Smooth muscle cell (in vitro differentiated cells): ENCODE measurements around the gene TLE7. TPM values are rescaled to one million over a fixed set of nuclear protein-coding genes. Genes with fewer than 3 reads are reported as not detected.

Experiments used
- DNase-seq: peaks from one replicate; lab custom pipeline; 2025; ENCODE audit not compliant: unreplicated experiment; lab: John Stamatoyannopoulos, UW
- H2AFZ ChIP-seq: fragments of 200-600 bp; sonication (generic); 2 replicates; pipeline ENCODE4 v1.6.0; 2016; ENCODE audit warnings: antibody characterized with exemption, low read depth, mild to moderate bottlenecking
- H3F3A ChIP-seq: fragments of 200-600 bp; sonication (generic); 2 replicates; pipeline ENCODE4 v1.6.0; 2017; ENCODE audit warnings: antibody characterized with exemption, low read depth
- H3K27ac ChIP-seq: fragments of 200-600 bp; sonication (generic); 2 replicates; pipeline ENCODE4 v1.5.1; 2016; ENCODE audit warnings: low read depth, mild to moderate bottlenecking
- H3K27me3 ChIP-seq: fragments of 200-600 bp; sonication (generic); 2 replicates; pipeline ENCODE4 v1.6.1; 2016; ENCODE audit warnings: low read depth, mild to moderate bottlenecking
- H3K36me3 ChIP-seq: fragments of 200-600 bp; sonication (generic); 2 replicates; pipeline ENCODE4 v1.5.1; 2016; ENCODE audit warnings: low read depth
- H3K4me1 ChIP-seq: fragments of 200-600 bp; sonication (generic); 2 replicates; pipeline ENCODE4 v1.5.1; 2016; ENCODE audit warnings: low read depth
- H3K4me2 ChIP-seq: fragments of 200-600 bp; sonication (generic); 2 replicates; pipeline ENCODE4 v1.6.0; 2016; ENCODE audit warnings: mild to moderate bottlenecking
- H3K4me3 ChIP-seq: fragments of 200-600 bp; sonication (generic); 2 replicates; pipeline ENCODE4 v1.5.1; 2016; ENCODE audit warnings: mild to moderate bottlenecking
- H3K79me2 ChIP-seq: fragments of 200-600 bp; sonication (generic); 2 replicates; pipeline ENCODE4 v1.6.0; 2016; ENCODE audit warnings: low read depth, mild to moderate bottlenecking
- H3K9ac ChIP-seq: fragments of 200-600 bp; sonication (generic); 2 replicates; pipeline ENCODE4 v1.6.0; 2016; ENCODE audit warnings: low read depth
- H3K9me3 ChIP-seq: fragments of 200-600 bp; sonication (generic); replicated peaks from 2 replicates; pipeline ENCODE4 v1.5.1; 2016; ENCODE audit warnings: low read depth
- H4K20me1 ChIP-seq: fragments of 200-600 bp; sonication (generic); 2 replicates; pipeline ENCODE4 v1.6.0; 2016; ENCODE audit warnings: low read depth
- WGBS: methylation state at CpG from one replicate; pipeline ENCODE4 v1.1.7; 2016; ENCODE audit warnings: low lambda C conversion rate; 5-methylcytosine and 5-hydroxymethylcytosine counted together
- polyA plus RNA-seq: library from polyadenylated mRNA; unstranded; fragments of >200 nt; fragmentation: Nextera tagmentation; extraction: Ambion mirVana; gene quantifications from 2 replicates; pipeline ENCODE4 v1.2.1, GENCODE V29; 2016
- total RNA-seq: library from RNA; depleted of rRNA; stranded (reverse); fragments of >200 nt; gene quantifications from 2 replicates; pipeline ENCODE4 v1.2.3, GENCODE V29; 2014
- TF ChIP-seq, protein P1 (sequence below): fragments of 200-600 bp; sonication (generic); IDR thresholded peaks from 2 replicates; pipeline ENCODE4 v1.5.1; 2017; ENCODE audit warnings: borderline replicate concordance, mild to moderate bottlenecking, antibody characterized with exemption; ENCODE audit not compliant: insufficient read depth, poor library complexity, severe bottlenecking

Gene TLE7
- total and polyA plus RNA-seq, 2 experiments from 2014 or later: not detected

- H3K79me2 ChIP-seq: no peaks in the 10 kb centered on the region
- 98% methylated on average over 7 of the region's 7 CpGs for WGBS
- H3K27me3 ChIP-seq: no peaks in the 10 kb centered on the region
Observed at GRCh38 chr16:71448274-71448866, 6.5 kb upstream of the TLE7 start.

GRCh38 chr16:71443714-71444113 is 1.9 kb upstream of the TLE7 start:
- no peak overlapping the region for H3K4me2 ChIP-seq
- WGBS: 90% methylated on average over 6 of the region's 6 CpGs
- no peaks in the 10 kb centered on the region for H3K4me1 ChIP-seq
- no peak overlapping the region for H3K4me3 ChIP-seq
- no peaks in the 10 kb centered on the region for H4K20me1 ChIP-seq
- H3K9ac ChIP-seq: no peak overlapping the region
- no peak for DNase-seq
- no peak overlapping the region for H2AFZ ChIP-seq
- TF ChIP-seq, protein P1, sequence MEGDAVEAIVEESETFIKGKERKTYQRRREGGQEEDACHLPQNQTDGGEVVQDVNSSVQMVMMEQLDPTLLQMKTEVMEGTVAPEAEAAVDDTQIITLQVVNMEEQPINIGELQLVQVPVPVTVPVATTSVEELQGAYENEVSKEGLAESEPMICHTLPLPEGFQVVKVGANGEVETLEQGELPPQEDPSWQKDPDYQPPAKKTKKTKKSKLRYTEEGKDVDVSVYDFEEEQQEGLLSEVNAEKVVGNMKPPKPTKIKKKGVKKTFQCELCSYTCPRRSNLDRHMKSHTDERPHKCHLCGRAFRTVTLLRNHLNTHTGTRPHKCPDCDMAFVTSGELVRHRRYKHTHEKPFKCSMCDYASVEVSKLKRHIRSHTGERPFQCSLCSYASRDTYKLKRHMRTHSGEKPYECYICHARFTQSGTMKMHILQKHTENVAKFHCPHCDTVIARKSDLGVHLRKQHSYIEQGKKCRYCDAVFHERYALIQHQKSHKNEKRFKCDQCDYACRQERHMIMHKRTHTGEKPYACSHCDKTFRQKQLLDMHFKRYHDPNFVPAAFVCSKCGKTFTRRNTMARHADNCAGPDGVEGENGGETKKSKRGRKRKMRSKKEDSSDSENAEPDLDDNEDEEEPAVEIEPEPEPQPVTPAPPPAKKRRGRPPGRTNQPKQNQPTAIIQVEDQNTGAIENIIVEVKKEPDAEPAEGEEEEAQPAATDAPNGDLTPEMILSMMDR: no peak
- peaks cover 13% of the 10 kb centered on the region for H3K9me3 ChIP-seq
- no peaks in the 10 kb centered on the region for H3F3A ChIP-seq
- peaks cover 13% of the 10 kb centered on the region for H3K36me3 ChIP-seq
- no peaks in the 10 kb centered on the region for H3K27me3 ChIP-seq
- no peaks in the 10 kb centered on the region for H3K79me2 ChIP-seq
- no peak overlapping the region for H3K27ac ChIP-seq

More at GRCh38 chr16:71448274-71448866, 6.5 kb upstream of the TLE7 start:
- peak overlapping the region; percentile 8 for H3K4me3 ChIP-seq
- no peaks in the 10 kb centered on the region for H4K20me1 ChIP-seq
- H3K27ac ChIP-seq: no peak overlapping the region
- H3K9ac ChIP-seq: no peak overlapping the region
- no peak for DNase-seq
- H3F3A ChIP-seq: no peaks in the 10 kb centered on the region
- peaks cover 52% of the 10 kb centered on the region for H3K9me3 ChIP-seq
- TF ChIP-seq, protein P1: no peak
- H3K36me3 ChIP-seq: peaks cover 55% of the 10 kb centered on the region
- H3K4me2 ChIP-seq: no peak overlapping the region
- H2AFZ ChIP-seq: no peak overlapping the region
- H3K4me1 ChIP-seq: no peaks in the 10 kb centered on the region

- no peaks in the 10 kb centered on the region for H3K27me3 ChIP-seq
- H3K4me3 ChIP-seq: no peak overlapping the region
- H3K4me2 ChIP-seq: no peak overlapping the region
- 92% methylated on average over 53 of the region's 71 CpGs for WGBS
- H3K4me1 ChIP-seq: no peaks in the 10 kb centered on the region
- H3K79me2 ChIP-seq: no peaks in the 10 kb centered on the region
- H2AFZ ChIP-seq: no peak overlapping the region
- H3K9ac ChIP-seq: no peak overlapping the region
- no peak overlapping the region for H3K27ac ChIP-seq
- no peaks in the 10 kb centered on the region for H3K36me3 ChIP-seq
- DNase-seq: no peak
- H3K9me3 ChIP-seq: no peaks in the 10 kb centered on the region
- TF ChIP-seq, protein P1: peak; percentile 14
- H4K20me1 ChIP-seq: no peaks in the 10 kb centered on the region
- H3F3A ChIP-seq: no peaks in the 10 kb centered on the region
Observed at GRCh38 chr16:71441348-71442050, 355 bp downstream of the TLE7 start.
